Fibroblast of skin of left biceps (primary cell): Measurements from ENCODE around the gene PABPN1.
A peak's percentile ranks its signal among the peaks of the same experiment; 100 is the strongest.
"Not testable (repeated sequence)": the region's sequence is repeated elsewhere in the genome, so short reads cannot be mapped to it uniquely, and the experiment has no call there.

ENCODE experiments used
- DNase-seq, 2 experiments: peaks; one replicate each; pipeline ENCODE4 v3.0.0-alpha.2; 2013; ENCODE audit warnings: low read depth in 2 of 2

The PABPN1 gene

DNA sequence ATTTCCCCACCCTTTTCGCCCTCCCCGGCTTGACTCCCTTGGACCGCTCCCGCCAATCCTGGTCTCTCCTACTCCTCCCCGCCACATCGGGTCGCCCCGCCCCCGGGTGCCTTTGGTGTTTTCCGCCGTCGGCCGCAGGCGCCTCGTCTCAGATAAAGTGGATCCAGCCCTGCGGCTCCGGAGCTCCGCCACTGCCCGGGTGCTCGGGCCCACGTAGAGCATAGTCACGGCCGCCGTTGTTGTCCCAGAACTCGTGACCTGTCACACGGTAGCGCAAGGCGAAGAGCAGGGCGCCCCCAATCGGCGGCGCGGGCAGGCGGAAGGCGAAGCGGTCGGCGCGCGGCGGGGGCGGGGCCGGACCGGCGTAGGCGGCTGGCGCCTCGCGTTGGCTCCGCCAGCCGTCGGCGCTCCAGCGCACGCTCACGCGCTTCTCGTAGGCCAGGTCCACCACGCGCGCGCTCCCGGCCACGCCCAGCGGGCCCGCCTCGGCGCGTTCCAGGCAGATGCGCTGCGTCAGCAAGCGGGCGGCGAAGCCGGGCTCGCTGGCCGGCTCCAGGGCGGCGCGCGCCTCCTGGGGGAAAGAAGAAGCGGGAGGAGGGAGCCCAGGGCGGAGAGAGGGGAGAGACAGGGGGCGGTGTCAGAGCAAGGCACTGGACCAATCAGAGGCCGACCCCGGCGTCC is 19.8 kb upstream of the PABPN1 start:
- DNase-seq = peak; percentile 97 to 98

DNA sequence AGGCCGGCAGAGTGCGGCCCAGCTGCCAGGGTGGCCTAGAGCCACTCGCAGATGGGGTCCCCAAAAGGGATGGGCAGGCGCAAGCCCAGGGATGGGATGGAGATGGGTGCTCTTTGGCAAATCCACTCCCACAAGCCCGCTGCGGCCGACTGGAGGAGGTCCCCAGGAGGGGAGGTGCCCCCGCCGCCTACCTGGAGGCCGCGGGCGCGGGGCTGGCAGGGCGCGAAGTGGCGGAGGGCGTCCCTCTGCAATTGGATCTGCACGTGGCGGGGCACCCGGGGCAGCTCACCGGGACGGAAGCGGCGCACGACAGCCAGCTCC is 19.3 kb upstream of the PABPN1 start:
- DNase-seq = no peak

DNA sequence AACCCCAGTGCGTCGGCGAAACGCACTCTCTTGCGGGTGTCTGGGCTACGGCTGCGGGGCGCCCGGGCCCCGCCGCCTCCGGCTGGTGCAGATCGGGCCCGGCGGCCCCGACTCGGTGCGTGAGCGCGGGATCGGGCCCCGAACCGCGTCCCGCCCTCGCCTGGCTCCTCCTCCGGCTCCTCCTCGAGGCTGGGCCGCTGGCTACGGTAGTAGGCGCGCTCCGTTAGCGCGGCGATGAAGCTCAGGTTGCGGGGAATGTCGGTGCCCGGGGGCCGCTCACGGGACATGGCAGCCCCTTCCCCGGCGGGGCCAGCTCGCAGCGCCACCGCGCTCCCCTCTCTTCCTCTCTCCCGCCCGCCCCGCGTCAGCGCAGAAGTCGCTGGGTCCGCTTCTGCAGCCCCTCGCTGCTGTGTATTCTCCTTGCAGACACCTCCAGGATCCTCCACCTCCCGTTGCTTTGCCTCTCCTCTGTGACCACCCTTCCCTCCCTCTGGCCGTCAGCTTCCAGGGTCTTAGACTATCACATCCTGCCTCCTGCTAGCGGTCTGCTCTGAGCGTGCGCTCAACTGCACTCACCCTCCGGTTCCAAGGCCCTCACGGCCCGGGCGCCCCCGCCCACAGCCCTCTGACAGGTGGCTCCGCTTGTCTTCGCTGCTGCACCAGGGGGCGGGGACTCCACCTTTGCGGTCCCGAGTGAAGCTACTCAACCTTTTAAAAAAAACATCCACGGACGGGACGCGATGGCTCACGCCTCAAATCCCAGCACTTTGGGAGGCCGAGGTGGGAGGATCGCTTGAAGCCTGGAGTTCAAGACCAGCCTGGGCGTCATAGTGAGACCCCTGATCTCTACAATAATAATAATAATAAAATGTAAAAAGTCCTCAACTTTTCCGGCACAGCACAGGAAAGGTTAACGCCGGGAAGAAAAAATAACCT is 18.7 kb upstream of the PABPN1 start, which contains the start of gene PPP1R3E:
PPP1R3E (minus strand) TSS at position 570 of the 936 bp plus-strand sequence; CDS start at position 287, 283 bp downstream.
- no peak for DNase-seq

DNA sequence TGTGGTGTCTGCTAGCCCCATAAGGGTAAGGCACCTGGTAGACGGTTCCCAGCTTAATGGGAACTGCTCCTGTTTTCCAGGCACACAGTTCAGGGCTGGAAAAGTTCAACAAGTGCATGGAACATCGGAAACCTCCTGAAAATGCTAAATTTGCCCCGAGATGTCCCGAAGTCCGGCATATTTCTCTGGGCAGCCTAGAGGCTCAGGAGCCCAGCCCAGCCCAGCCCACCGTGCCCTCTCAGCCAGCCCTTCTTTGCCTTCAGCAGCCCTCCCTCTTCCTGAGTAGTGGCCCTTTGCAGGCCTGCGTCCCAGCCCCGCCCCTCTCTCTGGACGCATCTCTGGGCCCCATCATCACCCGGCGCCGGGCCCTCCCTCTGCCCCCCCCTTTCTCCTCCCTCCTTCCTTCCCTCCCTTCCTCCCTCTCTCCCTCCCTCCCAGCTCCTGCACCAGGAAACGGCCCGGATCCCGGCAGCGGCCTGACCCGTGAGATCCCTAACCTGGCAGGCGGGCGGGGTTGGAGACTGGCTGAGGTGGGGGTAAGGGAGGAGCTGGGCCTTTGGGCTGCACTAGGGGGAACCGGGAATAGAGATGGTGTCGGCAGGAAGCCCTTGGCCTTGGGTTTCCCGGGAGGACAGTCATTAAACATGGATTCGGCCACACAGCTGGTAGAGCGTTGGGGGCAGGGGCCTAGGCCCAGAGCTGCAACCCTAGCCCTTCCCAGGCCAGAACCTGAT is 14.7 kb upstream of the PABPN1 start, which contains the start of gene BCL2L2:
BCL2L2 (plus strand) TSS at position 422 of the 734 bp plus-strand sequence. CDS start 935 bp downstream, outside the sequence.
- DNase-seq = peak in 1 of 2 experiments; percentile 58

DNA sequence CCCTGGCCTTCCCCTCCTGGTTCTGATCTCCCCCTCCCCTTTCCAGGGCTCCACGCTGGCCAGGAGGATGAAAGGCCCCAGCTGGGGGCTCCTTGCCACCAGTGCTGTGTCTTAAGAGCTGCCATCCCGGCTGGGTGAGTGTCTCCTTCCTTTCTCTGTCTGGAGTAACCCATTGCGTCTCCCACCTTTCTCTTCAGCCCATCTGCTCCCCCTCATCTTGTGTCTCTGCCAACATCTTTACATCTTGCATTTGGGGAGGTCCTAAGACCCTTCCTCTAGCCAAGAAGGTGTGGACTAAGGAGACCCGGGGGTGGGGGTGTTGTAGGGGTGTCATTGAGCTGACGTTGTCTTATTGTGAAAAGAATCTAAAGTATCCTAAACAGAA is 14.1 kb upstream of the PABPN1 start:
- DNase-seq = no peak

DNA sequence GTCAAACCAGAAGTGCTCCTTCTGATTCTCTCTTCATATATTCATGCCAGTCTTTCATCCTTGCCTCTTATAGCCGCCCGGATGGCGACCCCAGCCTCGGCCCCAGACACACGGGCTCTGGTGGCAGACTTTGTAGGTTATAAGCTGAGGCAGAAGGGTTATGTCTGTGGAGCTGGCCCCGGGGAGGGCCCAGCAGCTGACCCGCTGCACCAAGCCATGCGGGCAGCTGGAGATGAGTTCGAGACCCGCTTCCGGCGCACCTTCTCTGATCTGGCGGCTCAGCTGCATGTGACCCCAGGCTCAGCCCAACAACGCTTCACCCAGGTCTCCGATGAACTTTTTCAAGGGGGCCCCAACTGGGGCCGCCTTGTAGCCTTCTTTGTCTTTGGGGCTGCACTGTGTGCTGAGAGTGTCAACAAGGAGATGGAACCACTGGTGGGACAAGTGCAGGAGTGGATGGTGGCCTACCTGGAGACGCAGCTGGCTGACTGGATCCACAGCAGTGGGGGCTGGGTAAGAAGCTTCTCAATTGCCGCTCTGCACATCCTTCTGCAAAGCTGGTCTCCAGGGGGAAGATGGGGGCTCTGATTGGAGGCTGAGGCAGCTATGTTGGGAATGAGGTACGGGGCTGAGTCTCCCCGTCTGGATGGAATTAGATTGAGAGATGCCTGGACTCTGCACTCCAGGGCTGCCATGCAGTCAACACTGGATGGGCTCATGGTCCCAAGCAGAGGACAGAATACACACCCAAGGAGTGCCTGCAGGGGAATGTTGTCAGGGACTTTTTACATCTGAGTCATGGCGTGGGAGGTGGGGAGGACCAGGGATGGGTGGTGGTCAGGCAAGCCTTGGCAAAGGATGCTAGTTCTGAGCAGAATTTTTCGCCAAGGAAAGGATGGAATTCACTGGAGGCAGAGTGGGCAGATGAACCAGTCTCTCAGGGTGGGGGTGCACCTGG is 13.3 kb upstream of the PABPN1 start:
- no peak for DNase-seq

DNA sequence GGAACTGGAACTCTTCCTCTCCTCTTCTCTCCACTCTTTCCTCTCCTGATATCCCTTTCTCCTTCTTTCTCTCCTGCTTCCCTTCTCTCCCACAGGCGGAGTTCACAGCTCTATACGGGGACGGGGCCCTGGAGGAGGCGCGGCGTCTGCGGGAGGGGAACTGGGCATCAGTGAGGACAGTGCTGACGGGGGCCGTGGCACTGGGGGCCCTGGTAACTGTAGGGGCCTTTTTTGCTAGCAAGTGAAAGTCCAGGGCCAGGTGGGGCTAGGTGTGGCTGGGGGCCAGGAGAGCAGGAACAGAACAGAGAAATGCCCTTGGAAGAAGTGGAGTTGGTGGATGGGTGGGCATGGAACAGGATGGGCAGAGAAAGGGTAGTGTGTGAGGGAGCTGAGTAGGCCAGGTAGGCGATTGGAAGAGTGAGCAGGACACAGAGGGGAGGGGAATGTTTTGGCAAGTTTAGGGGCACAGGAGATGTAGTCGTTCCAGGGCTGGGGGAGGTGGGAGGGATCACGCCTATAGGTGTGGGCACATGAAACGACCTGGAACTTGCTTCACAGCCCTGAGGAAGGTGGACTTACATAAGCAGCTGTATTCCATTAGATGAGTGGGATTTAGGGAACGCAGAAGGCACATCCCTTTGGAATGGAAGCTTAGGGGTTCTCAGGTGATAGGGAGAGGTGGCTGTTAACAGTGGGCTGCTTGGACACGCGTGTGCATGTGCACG is 12.4 kb upstream of the PABPN1 start:
- DNase-seq = no peak

DNA sequence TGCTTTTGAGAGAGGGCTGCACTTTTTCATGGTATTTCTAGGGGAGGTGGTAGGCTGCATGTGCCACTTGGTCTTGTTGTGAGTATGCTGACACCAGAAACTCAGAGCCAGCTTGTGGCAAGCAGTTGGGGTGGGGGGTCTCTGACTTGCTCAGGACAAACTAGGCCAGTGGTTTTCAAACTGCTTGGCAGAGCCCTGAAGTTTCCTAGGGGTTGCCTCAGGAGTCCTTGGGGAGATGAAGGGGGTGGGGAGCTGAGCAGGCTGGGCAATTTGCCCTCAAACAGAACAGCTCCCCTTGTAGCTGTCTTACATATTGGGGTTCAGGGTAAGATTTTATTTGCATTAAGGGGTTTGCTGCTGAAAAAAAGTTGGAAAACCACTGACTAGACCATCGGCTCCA is 10.7 kb upstream of the PABPN1 start:
- DNase-seq = no peak

DNA sequence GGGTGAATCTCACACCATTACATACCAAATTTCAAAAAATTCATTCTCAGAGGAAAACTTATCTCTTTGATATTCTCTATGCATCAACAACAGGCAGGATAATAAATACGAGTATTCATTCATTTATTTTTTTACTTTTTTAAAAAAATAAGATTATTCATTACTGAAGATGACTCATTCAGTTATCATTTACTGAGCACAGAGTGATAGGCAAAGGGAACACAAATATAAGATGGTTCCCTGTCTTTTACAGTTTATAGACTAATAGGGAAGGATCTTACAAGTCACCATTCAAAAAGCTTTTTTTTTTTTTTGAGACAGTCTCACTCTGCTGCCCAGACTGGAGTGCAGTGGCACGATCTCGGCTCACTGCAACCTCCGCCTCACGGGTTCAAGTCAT is 5.0 kb upstream of the PABPN1 start:
- no peak for DNase-seq

DNA sequence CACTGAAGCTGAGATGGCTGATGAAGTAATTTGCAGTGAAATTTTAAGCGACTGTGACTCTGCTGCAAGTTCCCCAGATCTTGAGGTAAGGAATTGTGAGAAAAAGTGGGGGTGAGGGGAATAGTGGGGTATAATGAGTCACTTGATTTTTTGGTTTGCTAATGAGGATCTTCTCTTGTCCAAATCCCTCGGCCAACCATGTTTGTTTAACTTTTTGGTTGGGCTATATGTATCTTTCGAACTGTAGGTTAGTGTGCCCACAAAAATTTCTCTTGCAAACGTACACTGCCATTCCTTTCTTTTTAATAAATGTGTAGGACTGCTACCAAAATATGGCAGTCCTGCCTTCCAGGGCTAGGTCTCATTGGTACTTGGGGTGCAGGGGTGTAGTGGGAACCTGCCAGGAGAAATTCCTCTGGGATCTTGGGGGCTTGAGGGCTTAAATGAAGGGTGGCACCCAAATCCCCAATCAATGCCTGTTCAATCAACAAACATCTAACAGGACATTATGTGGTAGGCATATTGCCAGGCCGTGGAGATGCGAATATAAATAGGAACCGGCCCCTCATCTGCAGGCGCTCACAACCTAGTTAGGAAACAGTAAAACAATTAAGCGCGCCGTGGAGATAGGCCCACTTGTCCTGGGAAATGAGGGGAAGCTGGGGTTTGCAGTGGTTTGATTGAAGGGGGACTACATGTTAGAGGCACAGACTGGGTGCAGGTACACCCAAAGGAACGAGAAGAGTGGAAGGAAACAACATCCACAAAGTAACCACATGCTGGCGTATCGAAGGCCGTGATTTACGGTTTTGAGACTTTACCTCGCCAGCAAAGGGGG is 1.3 kb upstream of the PABPN1 start:
- DNase-seq = no peak

DNA sequence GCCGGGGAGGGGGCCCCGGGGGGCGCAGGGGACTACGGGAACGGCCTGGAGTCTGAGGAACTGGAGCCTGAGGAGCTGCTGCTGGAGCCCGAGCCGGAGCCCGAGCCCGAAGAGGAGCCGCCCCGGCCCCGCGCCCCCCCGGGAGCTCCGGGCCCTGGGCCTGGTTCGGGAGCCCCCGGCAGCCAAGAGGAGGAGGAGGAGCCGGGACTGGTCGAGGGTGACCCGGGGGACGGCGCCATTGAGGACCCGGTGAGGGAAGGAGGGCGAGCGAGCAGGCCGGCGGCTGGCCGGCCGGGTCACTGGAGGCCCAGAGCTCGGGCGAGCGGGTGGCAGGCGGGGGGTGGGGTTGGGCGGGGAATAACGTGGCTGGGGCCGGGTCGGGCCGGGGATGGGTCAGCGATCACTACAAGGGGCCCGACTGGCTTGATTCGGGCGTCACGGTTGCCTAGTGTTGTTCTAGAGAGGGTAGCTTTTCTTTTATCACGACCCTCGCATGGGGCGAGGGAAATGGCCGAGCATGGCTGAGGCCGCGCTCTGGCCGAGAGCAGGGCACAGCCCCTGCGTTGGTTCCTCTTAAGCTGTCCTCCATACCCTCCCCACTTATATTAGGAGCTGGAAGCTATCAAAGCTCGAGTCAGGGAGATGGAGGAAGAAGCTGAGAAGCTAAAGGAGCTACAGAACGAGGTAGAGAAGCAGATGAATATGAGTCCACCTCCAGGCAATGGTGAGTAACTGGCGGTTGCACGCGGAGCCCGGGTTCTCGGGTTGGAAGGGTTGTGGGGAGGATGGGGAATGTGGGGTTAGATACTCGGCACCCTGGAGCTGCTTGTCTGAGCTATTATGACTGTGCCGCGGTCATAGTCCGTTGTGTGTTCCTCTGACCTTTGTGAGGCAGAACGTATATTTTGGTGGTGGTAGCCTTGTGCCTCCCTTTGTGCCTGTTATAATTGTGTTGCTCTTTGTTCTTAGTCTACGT is 603 bp downstream of the PABPN1 start:
- no peak for DNase-seq

DNA sequence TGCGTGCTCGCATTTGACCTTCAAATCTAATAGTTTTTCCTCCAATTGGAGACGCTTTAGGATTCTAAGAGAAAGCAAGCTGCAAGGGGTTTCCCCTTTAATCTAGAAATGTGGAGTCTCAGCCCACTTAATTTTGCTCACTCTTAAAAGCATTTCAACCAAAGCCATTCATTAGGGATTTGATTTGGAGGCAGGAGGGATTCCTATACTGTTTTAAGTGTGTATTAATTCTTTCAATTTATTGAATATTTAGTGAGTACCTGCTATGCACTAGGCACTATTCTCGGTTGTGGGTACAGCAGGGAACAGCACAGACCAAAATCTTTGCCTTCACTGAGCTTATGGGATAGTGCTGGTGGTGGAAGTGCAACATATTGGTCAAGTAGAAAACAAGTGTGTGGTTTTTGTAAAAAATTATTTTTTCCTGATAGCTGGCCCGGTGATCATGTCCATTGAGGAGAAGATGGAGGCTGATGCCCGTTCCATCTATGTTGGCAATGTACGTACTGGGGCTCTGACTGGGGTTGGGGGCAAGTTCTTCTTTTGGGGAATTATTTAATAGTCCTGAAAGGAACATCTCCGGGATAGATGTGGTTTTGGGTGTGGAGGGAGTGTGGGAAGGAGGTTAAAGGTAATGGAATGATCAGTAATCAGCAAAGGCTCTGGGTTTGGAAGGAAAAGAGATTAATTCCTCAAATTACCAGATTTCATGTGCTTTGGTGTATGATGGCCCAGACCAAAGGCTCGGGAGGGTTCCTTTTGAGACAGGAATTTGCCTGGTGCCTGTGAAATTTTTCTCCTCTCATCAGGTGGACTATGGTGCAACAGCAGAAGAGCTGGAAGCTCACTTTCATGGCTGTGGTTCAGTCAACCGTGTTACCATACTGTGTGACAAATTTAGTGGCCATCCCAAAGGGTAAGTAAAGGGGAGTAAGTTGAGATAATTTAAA is 1.6 kb downstream of the PABPN1 start:
- DNase-seq = no peak

DNA sequence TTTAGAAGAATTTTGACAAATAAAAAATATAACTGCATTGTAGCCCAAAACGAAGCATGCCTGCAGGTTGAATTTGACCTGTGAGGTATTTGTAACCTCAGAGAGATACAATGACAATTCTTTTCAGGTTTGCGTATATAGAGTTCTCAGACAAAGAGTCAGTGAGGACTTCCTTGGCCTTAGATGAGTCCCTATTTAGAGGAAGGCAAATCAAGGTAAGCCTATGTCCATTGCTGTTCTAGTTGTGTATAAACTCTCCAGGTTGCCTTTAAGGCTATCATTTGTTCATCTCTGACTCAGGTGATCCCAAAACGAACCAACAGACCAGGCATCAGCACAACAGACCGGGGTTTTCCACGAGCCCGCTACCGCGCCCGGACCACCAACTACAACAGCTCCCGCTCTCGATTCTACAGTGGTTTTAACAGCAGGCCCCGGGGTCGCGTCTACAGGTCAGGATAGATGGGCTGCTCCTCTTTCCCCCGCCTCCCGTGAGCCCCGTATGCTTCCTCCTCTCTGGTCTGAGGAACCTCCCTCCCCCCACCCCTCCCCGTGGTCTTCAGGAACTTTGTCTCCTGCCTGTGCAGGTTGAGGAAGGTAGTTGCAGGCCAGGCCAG is 2.7 kb downstream of the PABPN1 start:
- no peak for DNase-seq

DNA sequence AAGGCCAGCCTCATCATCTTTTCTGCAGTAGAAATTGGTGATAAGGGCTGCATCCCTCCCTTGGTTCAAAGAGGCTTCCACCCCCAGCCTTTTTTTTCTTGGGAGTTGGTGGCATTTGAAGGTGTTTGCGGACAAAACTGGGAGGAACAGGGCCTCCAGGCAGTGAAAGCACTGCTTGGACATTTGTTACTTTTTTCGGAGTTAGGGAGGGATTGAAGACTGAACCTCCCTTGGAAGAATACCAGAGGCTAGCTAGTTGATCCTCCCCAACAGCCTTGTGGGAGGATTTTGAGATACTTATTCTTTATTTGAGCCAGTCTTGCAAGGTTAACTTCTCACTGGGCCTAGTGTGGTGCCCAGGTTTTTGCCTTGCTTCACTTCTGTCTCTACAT is 3.2 kb downstream of the PABPN1 start:
- no peak for DNase-seq

DNA sequence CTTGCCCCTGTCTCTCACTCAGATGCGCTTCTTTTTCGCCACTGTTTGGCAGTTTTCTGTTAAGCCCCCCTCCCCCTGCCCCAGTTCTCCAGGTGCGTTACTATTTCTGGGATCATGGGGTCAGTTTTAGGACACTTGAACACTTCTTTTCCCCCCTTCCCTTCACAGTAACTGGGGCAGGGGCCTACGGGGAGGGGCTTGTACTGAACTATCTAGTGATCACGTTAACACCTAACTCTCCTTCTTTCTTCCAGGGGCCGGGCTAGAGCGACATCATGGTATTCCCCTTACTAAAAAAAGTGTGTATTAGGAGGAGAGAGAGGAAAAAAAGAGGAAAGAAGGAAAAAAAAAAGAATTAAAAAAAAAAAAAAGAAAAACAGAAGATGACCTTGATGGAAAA is 3.7 kb downstream of the PABPN1 start:
- DNase-seq = no peak

DNA sequence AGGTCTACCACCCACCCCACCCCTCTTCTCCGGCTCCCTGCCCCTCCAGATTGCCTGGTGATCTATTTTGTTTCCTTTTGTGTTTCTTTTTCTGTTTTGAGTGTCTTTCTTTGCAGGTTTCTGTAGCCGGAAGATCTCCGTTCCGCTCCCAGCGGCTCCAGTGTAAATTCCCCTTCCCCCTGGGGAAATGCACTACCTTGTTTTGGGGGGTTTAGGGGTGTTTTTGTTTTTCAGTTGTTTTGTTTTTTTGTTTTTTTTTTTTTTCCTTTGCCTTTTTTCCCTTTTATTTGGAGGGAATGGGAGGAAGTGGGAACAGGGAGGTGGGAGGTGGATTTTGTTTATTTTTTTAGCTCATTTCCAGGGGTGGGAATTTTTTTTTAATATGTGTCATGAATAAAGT is 4.5 kb downstream of the PABPN1 start:
- DNase-seq = not testable (repeated sequence)
